ENCODE measurements around the gene ZNF282.

ZNF282 gene

DNA sequence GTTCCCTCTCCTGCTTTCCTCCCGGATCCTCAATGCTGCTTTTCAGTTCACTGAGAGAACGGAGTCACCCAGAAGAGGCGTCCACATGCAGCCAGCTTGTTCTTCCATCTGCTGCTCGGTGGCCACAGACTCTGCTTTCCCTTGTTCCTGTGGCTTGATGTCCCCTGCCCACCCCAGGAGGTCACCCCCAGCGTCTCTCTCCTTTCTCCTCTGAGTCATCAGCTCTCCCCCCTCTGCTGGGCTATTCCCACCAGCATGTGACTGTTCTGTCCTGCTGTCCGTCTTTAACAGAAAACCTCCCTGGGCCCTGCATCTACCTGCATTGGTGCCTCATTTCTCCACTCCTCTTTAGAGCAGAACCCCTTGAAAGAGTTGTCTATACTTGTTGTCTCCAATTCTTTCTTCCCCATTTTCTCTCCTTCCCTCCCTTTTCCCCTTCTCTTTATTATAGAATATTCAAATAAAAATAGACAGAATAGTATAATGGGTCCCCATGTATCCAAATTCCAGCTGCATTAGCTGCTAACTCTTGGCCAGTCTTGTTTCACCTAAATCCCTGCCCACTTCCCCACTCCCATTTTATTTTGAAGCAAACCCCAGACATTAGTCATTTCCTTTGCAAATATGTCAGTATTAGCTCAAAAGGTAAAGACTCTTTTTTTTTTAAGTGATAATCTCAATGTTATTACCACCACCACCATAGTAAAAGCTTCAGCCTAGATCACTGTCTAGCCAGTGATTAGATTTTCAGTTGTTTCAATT lies 4.1 kb downstream of the ZNF282 start:
- Histone ChIP-seq H3K9me3 (ENCODE audit: insufficient read depth, low read length) (no peaks in the 10 kb centered on the region), H3K79me2 (ENCODE audit: insufficient read depth, low read length) (peaks cover 21% of the 10 kb centered on the region; the same call in 1 of the 2 replicates), H3K9ac (ENCODE audit: low read length) (no peak overlapping the region), H3K4me3 (ENCODE audit: insufficient read depth, low read length, poor library complexity, severe bottlenecking) (no peak overlapping the region), H3K36me3 (ENCODE audit: low read length) (0 out of 2 replicates have a peak, but pooled peaks cover 3% of the 10 kb centered on the region), H3K27me3 (ENCODE audit: low read length) (no peaks in the 10 kb centered on the region), H3K4me2 (ENCODE audit: low read depth, low read length, poor library complexity, severe bottlenecking) (no peak overlapping the region), H3K9me2 (replicated peaks; ENCODE audit: insufficient read depth, low read length) (no peaks in the 10 kb centered on the region), H2AFZ (ENCODE audit: low read depth, low read length, severe bottlenecking) (no peak overlapping the region), H3K27ac (ENCODE audit: low read depth, low read length) (no peak overlapping the region), H4K20me1 (ENCODE audit: low read depth, low read length) (no peaks in the 10 kb centered on the region), H3F3A (ENCODE audit: insufficient read depth) (no peaks in the 10 kb centered on the region)
- TF ChIP-seq, protein P1, sequence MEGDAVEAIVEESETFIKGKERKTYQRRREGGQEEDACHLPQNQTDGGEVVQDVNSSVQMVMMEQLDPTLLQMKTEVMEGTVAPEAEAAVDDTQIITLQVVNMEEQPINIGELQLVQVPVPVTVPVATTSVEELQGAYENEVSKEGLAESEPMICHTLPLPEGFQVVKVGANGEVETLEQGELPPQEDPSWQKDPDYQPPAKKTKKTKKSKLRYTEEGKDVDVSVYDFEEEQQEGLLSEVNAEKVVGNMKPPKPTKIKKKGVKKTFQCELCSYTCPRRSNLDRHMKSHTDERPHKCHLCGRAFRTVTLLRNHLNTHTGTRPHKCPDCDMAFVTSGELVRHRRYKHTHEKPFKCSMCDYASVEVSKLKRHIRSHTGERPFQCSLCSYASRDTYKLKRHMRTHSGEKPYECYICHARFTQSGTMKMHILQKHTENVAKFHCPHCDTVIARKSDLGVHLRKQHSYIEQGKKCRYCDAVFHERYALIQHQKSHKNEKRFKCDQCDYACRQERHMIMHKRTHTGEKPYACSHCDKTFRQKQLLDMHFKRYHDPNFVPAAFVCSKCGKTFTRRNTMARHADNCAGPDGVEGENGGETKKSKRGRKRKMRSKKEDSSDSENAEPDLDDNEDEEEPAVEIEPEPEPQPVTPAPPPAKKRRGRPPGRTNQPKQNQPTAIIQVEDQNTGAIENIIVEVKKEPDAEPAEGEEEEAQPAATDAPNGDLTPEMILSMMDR (IDR thresholded peaks at IDR 0.05; ENCODE audit: insufficient read depth, low read length, poor library complexity, severe bottlenecking): no peak
- no peak for TF ChIP-seq EZH2phosphoT487 (conservative IDR thresholded peaks at IDR 0.05; ENCODE audit: low read length)

DNA sequence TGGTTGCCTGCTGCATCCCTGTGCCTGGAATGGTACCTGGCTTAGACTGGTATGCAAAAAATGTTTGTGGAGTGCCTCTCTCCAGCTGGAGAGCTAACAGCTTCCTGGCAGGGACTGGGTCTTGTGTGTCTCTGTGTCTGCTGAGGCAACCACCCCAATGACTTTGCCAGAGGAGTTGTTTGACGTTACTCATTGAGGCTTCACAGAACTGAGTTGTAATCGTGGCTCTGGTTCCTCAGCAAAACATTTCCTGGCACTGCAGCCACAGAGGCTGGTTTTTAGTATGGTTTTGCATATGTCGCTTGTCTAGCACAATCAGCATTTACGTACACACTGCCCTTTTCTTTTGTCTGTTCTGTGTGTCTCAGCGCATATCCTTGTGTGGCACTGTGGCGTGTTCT lies 7.5 kb downstream of the ZNF282 start:
- H2AFZ ChIP-seq (ENCODE audit: low read depth, low read length, severe bottlenecking): no peak overlapping the region
- no peaks in the 10 kb centered on the region for H3K9me2 ChIP-seq (replicated peaks; ENCODE audit: insufficient read depth, low read length)
- H3K4me3 ChIP-seq (ENCODE audit: insufficient read depth, low read length, poor library complexity, severe bottlenecking): no peak overlapping the region
- no peak overlapping the region for H3K4me2 ChIP-seq (ENCODE audit: low read depth, low read length, poor library complexity, severe bottlenecking)
- no peak overlapping the region for H3K27ac ChIP-seq (ENCODE audit: low read depth, low read length)
- no peaks in the 10 kb centered on the region for H3K9me3 ChIP-seq (ENCODE audit: insufficient read depth, low read length)
- H3K9ac ChIP-seq (ENCODE audit: low read length): no peak overlapping the region
- peaks cover 1% of the 10 kb centered on the region; the same call in 1 of the 2 replicates for H3K79me2 ChIP-seq (ENCODE audit: insufficient read depth, low read length)
- no peaks in the 10 kb centered on the region for H3F3A ChIP-seq (ENCODE audit: insufficient read depth)
- H4K20me1 ChIP-seq (ENCODE audit: low read depth, low read length): no peaks in the 10 kb centered on the region
- H3K27me3 ChIP-seq (ENCODE audit: low read length): no peaks in the 10 kb centered on the region
- TF ChIP-seq, protein P1 (IDR thresholded peaks at IDR 0.05; ENCODE audit: insufficient read depth, low read length, poor library complexity, severe bottlenecking): no peak
- no peak for TF ChIP-seq EZH2phosphoT487 (conservative IDR thresholded peaks at IDR 0.05; ENCODE audit: low read length)
- 0 out of 2 replicates have a peak, but pooled peaks cover 7% of the 10 kb centered on the region for H3K36me3 ChIP-seq (ENCODE audit: low read length)

DNA sequence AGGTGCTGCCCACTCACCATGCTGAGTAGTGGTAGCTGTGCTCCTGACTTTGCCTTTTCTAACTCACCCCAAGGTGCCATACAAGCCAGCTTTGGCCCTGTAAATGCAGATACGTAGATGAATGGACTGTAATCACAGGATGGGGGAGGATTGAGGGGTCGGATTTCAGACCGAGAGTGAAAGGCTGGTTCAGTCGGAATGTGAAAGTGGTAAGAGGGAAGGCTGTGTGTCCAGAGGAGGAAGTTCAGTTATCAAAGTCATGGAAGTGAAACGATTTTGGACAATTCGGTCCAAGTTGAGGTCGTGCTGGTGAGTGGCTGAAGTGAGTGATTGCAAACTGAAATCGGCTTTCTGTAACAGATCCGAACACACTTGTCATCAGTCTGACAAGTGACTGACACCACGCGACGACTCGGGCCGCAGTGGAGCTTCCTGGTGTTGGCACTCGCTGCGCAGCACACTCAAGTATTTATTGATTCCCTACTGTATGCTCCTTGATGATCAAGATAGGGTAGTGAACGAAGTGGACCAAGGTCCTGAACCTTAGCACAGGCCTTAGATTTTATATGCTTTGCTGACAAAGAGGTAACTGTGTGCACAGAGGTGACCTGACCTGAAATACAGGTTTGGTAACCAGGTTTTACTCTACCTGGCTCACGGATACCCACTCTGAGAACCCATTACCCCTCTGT lies 10.5 kb downstream of the ZNF282 start:
- H3K9ac ChIP-seq (ENCODE audit: low read length): no peak overlapping the region
- no peak overlapping the region for H2AFZ ChIP-seq (ENCODE audit: low read depth, low read length, severe bottlenecking)
- no peaks in the 10 kb centered on the region for H3K9me3 ChIP-seq (ENCODE audit: insufficient read depth, low read length)
- H3K27ac ChIP-seq (ENCODE audit: low read depth, low read length): no peak overlapping the region
- no peaks in the 10 kb centered on the region for H4K20me1 ChIP-seq (ENCODE audit: low read depth, low read length)
- no peak overlapping the region for H3K4me2 ChIP-seq (ENCODE audit: low read depth, low read length, poor library complexity, severe bottlenecking)
- H3K9me2 ChIP-seq (replicated peaks; ENCODE audit: insufficient read depth, low read length): no peaks in the 10 kb centered on the region
- H3K27me3 ChIP-seq (ENCODE audit: low read length): no peaks in the 10 kb centered on the region
- H3K79me2 ChIP-seq (ENCODE audit: insufficient read depth, low read length): no peaks in the 10 kb centered on the region
- H3F3A ChIP-seq (ENCODE audit: insufficient read depth): no peaks in the 10 kb centered on the region
- 0 out of 2 replicates have a peak, but pooled peaks cover 4% of the 10 kb centered on the region for H3K36me3 ChIP-seq (ENCODE audit: low read length)
- no peak for TF ChIP-seq EZH2phosphoT487 (conservative IDR thresholded peaks at IDR 0.05; ENCODE audit: low read length)
- TF ChIP-seq, protein P1 (IDR thresholded peaks at IDR 0.05; ENCODE audit: insufficient read depth, low read length, poor library complexity, severe bottlenecking): no peak
- no peak overlapping the region for H3K4me3 ChIP-seq (ENCODE audit: insufficient read depth, low read length, poor library complexity, severe bottlenecking)

Data from SU-DHL-6 (cell line).